ENCODE data around the gene SYNE1.
"Not testable (repeated sequence)": the region's sequence is repeated elsewhere in the genome, so short reads cannot be mapped to it uniquely, and the experiment has no call there.

The SYNE1 gene

DNA sequence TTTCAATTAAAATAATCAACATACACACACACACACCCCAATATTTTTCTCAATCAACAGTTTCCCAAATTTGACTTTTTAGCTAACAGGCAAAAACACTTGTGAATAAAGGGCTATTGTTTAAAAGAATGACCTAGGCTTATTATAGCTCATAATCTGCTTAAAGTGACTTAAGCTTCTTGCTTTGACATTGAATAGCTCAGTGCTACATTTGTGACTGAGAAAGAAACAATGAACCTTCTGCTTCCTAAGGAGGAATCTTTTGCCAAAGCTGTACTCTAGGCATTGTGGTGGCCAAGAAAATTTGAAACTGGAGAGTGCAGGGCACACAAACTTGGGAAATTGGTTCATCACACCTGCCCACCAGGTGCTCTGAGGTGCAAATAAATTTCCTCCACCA, 282.0 kb downstream of the SYNE1 start:
- no peak for DNase-seq
- TF ChIP-seq POLR2A (IDR thresholded peaks at IDR 0.05; ENCODE audit: low read length): no peak
- no peak for TF ChIP-seq GATA1 (IDR thresholded peaks at IDR 0.05; ENCODE audit: low read depth, low read length)

DNA sequence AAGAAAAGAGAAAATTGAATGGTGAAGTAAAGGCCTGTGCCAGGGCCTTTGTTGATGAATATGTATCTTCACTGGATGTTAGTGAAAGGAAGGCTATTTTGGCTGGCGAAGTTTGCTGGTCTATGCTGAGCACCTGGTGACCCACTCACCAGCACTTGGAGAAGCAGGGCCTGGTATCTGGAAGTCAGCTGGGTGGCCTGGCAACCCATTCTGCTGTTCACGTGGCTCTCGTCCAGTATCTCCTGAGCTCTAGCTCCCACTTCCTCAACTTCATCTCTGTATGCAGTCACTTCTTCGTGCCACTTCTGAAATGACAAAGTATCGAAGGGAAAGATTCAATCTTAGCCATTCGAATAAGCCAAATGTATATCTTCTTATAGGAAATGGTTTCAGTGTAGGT, 283.7 kb downstream of the SYNE1 start:
- TF ChIP-seq POLR2A (IDR thresholded peaks at IDR 0.05; ENCODE audit: low read length) (no peak), GATA1 (IDR thresholded peaks at IDR 0.05; ENCODE audit: low read depth, low read length) (no peak)
- no peak for DNase-seq

DNA sequence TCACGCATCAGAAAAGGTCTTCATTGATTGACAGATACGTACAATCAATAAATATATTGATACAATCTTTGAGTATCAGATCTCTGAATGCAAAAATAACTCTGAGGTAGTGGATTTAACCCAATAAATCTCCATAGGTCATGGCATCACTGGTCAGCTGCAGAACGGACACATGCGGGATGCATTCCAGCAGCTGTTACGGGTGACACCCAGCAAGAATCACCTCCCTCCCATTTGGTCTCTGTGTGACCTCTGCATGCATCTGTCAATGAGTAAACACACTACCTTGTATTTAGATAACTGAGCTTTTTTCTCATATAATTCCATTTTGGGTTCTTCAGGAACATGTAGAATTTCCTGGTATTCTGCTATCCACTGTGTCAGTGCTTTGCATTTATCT, 285.4 kb downstream of the SYNE1 start:
- no peak for DNase-seq
- no peak for TF ChIP-seq GATA1 (IDR thresholded peaks at IDR 0.05; ENCODE audit: low read depth, low read length)
- no peak for TF ChIP-seq POLR2A (IDR thresholded peaks at IDR 0.05; ENCODE audit: low read length)

DNA sequence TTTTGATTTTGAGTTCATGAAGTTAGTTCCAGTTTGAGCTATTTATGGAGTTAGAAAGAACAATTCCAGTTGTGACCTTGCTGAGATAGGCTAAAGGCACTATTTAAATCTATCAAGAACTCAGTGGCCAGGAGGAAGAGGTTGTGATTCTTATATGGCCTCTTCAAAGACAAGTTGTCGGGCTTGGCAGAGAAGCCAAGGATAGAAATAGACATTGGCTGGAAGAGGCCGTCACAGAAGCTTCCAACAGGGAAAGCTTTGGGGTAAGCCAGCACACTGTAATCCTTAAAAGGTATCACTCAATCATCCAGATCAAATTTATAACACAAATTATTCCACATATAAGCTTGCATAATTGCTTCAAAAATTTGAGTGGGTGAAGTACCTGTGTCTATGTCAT, 286.1 kb downstream of the SYNE1 start:
- TF ChIP-seq GATA1 (IDR thresholded peaks at IDR 0.05; ENCODE audit: low read depth, low read length) (no peak), POLR2A (IDR thresholded peaks at IDR 0.05; ENCODE audit: low read length) (no peak)
- no peak for DNase-seq

DNA sequence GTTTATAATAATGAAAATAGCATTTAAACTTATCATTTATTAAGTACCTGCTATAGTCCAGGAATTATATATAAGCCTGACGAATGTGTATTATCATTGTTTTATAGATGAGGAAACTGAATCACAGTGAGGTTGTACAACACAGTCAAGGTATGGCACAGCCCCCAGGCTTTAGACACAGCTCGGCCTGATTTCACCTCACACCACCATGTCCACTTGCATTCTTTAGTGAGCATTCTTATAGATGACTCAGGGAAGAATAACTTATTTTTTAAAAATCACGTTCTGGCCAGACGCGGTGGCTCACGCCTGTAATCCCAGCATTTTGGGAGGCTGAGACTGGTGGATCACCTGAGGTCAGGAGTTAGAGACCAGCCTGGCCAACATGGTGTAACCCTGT, 289.0 kb downstream of the SYNE1 start:
- DNase-seq: no peak
- TF ChIP-seq GATA1 (IDR thresholded peaks at IDR 0.05; ENCODE audit: low read depth, low read length) (no peak), POLR2A (IDR thresholded peaks at IDR 0.05; ENCODE audit: low read length) (no peak)

DNA sequence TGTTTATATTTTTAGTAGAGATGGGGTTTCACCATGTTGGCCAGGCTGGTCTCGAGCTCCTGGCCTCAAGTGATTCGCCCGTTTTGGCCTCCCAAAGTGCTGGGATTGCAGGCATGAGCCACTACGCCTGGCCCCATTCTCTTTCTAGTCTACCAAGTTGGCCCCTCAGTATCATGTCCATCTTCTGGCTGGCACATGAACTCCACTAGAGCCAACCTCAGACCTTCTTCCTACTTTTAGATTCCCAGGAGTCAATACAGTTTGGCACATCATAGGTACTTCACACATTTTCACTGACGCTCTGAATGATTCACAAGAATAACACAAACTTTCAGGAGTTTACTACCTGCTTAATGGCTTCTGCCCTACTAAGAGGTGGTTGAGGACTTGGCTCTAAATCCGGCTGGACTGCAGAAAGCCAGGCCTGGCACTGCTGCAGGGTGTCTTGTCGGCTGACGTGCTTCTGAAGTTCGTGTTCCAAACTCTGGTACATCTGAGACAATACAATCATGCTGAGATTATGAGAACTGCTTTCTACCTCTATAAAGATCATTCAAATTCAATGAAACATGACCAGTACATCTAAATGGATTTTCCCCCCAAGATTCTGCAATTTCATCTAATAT, 293.3 kb downstream of the SYNE1 start:
- TF ChIP-seq GATA1 (IDR thresholded peaks at IDR 0.05; ENCODE audit: low read depth, low read length) (no peak), POLR2A (IDR thresholded peaks at IDR 0.05; ENCODE audit: low read length) (no peak)
- no peak for DNase-seq

DNA sequence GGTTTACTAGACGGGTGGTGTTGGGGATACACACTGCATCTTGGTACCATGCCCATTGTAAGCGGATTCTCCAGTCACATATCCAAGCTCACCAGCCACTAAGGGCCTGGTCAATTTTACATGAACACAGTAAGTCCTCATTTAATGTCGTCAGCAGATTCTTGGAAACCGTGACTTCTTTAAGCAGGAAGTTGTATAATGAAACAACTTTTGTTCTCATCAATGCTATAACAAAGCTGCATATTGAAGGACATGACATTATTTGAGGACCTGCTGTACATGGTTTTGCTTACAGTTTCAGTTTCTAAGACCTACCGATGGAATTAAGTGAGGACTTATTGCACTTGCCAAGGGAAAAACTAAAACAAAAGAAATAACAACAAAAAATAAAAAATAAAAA, 295.6 kb downstream of the SYNE1 start:
- TF ChIP-seq GATA1 (IDR thresholded peaks at IDR 0.05; ENCODE audit: low read depth, low read length) (no peak), POLR2A (IDR thresholded peaks at IDR 0.05; ENCODE audit: low read length) (no peak)
- DNase-seq: no peak

DNA sequence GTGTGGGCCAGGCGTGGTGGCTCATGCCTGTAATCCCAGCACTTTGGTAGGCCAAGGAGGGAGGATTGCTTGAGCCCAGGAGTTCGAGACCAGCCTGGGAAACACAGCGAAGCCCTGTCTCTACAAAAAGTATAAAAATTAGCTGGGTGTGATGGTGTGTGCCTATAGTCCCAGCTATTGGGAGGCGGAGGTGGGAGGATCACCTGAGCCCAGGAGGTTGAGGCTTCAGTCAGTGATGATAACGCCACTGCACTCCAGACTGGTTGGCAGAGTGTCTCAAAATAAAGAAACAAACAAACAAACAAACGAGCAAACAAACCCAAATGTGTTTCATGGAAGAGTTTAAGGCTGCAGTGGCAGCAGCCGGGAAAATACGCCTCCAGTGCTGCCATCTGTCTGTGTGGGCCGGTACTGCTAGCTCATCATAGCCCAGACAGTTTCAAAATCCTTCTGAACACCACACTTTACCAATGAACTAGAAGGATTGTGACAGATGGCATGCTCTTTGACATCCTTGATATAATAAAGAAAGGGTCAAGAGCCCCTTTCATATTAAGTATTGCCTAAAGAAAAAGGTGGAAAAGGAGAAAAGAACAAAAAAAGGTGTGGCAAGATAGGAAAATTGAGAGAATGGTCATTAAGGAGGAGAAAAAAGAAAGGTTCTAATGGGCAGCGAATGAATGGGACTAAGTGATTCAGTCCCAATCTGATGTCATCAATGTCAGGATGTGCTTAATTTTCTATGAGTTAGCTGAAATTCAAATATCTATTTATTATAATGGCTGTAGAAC, 298.6 kb downstream of the SYNE1 start:
- TF ChIP-seq GATA1 (IDR thresholded peaks at IDR 0.05; ENCODE audit: low read depth, low read length): no peak
- no peak for TF ChIP-seq POLR2A (IDR thresholded peaks at IDR 0.05; ENCODE audit: low read length)
- DNase-seq: peak; percentile 9 to 48

DNA sequence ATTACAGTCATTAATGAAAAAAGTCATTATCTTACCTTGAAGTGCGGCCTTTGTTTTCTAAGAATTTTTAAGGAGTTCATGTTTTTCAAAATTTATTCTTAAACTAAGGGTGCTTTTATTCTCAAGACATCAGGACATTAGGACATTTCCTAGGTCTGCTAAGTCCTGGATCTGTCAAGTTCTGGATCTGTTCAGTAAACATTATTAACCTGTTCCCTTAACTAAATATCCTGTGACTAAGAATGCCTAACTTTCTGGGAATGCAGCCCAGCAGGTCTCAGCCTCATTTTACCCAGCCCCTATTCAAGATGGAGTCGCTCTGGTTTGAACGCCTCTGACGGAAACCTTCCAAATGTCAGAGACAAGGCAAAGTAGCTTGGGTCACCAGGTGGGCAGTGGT, 302.6 kb downstream of the SYNE1 start:
- no peak for DNase-seq
- TF ChIP-seq GATA1 (IDR thresholded peaks at IDR 0.05; ENCODE audit: low read depth, low read length): no peak
- TF ChIP-seq POLR2A (IDR thresholded peaks at IDR 0.05; ENCODE audit: low read length): no peak

DNA sequence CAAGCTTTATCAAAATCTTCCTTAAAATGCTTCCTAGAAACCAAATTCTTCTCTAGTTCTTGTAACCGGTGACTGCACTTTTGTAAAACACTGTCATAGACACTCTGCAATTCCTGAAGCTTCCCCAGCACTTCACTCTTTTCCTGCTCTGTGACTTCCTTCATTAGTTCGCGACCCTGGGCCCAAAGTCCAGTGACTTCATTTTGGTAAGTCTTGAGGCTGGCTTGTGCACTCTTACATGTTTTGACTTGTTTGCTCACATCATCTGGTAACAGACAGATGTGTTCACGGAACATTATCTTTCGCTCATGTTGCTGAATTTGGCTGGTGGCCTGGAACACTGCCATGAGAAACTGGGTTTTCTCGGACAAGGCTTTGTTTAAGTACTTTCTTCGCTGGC, 306.2 kb downstream of the SYNE1 start:
- TF ChIP-seq POLR2A (IDR thresholded peaks at IDR 0.05; ENCODE audit: low read length) (no peak), GATA1 (IDR thresholded peaks at IDR 0.05; ENCODE audit: low read depth, low read length) (no peak)
- no peak for DNase-seq

DNA sequence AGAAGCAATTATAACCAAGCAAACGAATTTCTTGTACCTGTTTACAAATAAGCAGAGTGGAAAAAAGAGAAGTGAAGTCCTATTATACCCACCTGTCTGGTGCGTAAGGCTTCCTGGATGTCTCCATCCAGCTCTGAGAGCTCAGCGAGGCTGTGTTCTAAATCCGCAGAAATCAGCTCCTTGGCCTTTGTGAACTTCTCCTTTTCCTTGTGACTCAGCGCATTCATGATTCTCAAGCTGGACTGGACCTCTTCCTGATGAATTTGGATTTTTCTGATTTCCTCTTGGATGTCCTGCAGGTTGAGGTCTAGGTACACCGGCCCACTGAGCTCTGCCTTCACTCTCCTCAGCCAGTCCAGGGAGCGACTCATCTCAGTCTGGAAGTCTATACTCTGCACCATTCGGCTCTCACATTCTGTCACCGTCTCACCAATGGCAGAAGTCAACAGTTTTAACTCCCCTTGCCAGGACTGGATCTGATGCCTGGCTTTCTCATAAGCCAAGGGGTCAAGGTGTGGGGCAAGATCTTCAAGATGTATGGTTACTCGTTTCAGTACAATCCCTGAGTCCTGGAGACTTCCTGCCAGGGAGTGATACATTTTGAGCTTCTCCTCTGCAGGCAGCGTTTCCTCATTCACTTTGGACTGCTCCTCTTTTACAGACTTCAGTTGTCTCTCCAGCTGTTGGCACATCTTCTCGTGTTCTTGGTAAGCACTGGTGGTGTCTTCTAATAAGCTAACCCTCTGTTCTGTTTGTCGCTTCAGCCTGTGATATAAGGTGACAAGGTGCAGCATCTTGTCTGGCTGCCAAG, 307.3 kb downstream of the SYNE1 start:
- DNase-seq: no peak
- TF ChIP-seq GATA1 (IDR thresholded peaks at IDR 0.05; ENCODE audit: low read depth, low read length) (no peak), POLR2A (IDR thresholded peaks at IDR 0.05; ENCODE audit: low read length) (no peak)

DNA sequence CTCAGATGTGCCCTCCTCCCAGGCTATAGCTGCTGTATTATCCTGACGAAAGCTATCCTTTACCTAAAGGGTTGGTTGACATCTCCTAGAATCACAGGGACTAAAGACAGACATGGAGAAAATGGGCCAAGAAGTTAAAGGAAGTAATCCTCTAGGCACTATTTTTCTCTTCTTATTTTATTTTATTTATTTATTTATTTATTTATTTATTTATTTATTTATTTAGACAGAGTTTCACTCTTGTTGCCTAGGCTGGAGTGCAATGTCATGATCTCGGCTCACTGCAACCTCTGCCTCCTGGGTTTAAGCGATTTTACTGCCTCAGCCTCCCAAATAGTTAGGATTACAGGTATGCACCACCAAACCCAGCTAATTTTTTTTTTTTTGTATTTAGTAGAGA, 309.0 kb downstream of the SYNE1 start:
- not testable (repeated sequence) for DNase-seq

DNA sequence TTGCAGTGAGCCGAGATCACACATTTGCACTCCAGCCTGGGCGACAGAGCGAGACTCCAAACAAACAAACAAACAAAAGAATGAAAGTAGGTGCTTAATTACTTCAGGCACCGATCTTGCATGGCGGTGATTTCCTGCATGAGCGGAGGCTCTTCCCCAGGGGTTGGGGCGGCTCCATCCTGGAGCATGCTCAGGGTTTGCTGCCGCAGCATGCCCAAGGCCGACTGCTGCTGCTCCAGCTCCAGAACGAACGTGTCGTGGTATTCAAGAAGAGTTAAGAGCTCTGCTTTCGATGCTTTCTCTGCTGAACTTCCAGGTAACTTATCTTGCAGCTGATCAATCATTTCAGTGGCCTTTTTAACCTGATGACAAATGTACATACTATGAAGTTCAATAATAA, 313.8 kb downstream of the SYNE1 start:
- no peak for DNase-seq
- TF ChIP-seq GATA1 (IDR thresholded peaks at IDR 0.05; ENCODE audit: low read depth, low read length): no peak
- TF ChIP-seq POLR2A (IDR thresholded peaks at IDR 0.05; ENCODE audit: low read length): no peak

DNA sequence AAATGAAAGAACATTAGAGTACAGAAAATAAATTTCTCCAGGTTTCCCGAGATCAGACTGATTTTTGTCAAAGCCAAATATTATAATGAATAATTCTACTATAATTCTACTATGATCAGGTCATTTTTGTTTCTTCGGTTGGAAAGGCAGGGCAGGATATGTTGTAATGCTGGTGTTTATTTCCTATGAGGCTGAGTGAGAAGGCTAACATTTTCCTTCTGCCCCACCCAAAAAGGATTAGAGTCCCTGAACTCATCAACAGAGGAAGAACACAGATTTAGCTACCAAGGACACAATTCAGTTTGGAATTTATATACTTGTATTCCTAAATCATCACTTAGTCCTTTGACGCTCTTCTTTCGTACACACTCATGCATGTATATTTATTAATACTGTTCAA, 318.9 kb downstream of the SYNE1 start:
- TF ChIP-seq POLR2A (IDR thresholded peaks at IDR 0.05; ENCODE audit: low read length) (no peak), GATA1 (IDR thresholded peaks at IDR 0.05; ENCODE audit: low read depth, low read length) (no peak)
- DNase-seq: no peak

Data from erythroblast (primary cell).